Measurements from ENCODE around the gene STAT3.

Gene STAT3

GRCh38 chr17:42347606-42348005 lies 40.6 kb downstream of the STAT3 start:
- H3K27ac ChIP-seq = no peak overlapping the region
- no peak for TF ChIP-seq ZFX (IDR thresholded peaks at IDR 0.05; ENCODE audit: borderline replicate concordance)
- TF ChIP-seq CTCF (IDR thresholded peaks at IDR 0.05) = no peak

- H3K27ac ChIP-seq = no peak overlapping the region
- TF ChIP-seq ZFX (IDR thresholded peaks at IDR 0.05; ENCODE audit: borderline replicate concordance) (no peak), CTCF (IDR thresholded peaks at IDR 0.05) (no peak)
These were observed 41.0 kb downstream of the STAT3 start for GRCh38 chr17:42347198-42347597.

GRCh38 chr17:42346481-42346880 lies 41.8 kb downstream of the STAT3 start:
- TF ChIP-seq CTCF (IDR thresholded peaks at IDR 0.05) (no peak), ZFX (IDR thresholded peaks at IDR 0.05; ENCODE audit: borderline replicate concordance) (no peak)

GRCh38 chr17:42345396-42346073 lies 42.7 kb downstream of the STAT3 start:
- no peak for TF ChIP-seq ZFX (IDR thresholded peaks at IDR 0.05; ENCODE audit: borderline replicate concordance)
- TF ChIP-seq CTCF (IDR thresholded peaks at IDR 0.05) = no peak
- H3K27ac ChIP-seq = no peak overlapping the region

More at GRCh38 chr17:42346481-42346880, 41.8 kb downstream of the STAT3 start:
- H3K27ac ChIP-seq = no peak overlapping the region

- TF ChIP-seq CTCF (IDR thresholded peaks at IDR 0.05) (no peak), ZFX (IDR thresholded peaks at IDR 0.05; ENCODE audit: borderline replicate concordance) (no peak)
- no peak overlapping the region for H3K27ac ChIP-seq
These were observed 45.8 kb downstream of the STAT3 start for GRCh38 chr17:42342242-42343008.

- TF ChIP-seq CTCF (IDR thresholded peaks at IDR 0.05) (no peak), ZFX (IDR thresholded peaks at IDR 0.05; ENCODE audit: borderline replicate concordance) (no peak)
- H3K27ac ChIP-seq = no peak overlapping the region
These were observed 46.7 kb downstream of the STAT3 start for GRCh38 chr17:42341568-42341967.

GRCh38 chr17:42340691-42341127 lies 47.5 kb downstream of the STAT3 start:
- TF ChIP-seq ZFX (IDR thresholded peaks at IDR 0.05; ENCODE audit: borderline replicate concordance) (no peak), CTCF (IDR thresholded peaks at IDR 0.05) (no peak)

More at GRCh38 chr17:42340691-42341127, 47.5 kb downstream of the STAT3 start:
- H3K27ac ChIP-seq = no peak overlapping the region

Measured in 22Rv1 (cell line).